GM18505 (cell line): ENCODE measurements around the gene STK40.

Experiments
- ATAC-seq: cut with Tn5 transposase; IDR thresholded peaks from one replicate; pipeline ENCODE4 v1.9.1; 2021; ENCODE audit not compliant: unreplicated experiment
- POLR2A ChIP-seq: IDR thresholded peaks from 4 replicates; pipeline ENCODE4 v1.6.1; 2011; ENCODE audit warnings: borderline replicate concordance; ENCODE audit not compliant: insufficient read depth, insufficient read length; ENCODE audit errors: extremely low read depth

Gene STK40, protein sequence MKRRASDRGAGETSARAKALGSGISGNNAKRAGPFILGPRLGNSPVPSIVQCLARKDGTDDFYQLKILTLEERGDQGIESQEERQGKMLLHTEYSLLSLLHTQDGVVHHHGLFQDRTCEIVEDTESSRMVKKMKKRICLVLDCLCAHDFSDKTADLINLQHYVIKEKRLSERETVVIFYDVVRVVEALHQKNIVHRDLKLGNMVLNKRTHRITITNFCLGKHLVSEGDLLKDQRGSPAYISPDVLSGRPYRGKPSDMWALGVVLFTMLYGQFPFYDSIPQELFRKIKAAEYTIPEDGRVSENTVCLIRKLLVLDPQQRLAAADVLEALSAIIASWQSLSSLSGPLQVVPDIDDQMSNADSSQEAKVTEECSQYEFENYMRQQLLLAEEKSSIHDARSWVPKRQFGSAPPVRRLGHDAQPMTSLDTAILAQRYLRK

DNA sequence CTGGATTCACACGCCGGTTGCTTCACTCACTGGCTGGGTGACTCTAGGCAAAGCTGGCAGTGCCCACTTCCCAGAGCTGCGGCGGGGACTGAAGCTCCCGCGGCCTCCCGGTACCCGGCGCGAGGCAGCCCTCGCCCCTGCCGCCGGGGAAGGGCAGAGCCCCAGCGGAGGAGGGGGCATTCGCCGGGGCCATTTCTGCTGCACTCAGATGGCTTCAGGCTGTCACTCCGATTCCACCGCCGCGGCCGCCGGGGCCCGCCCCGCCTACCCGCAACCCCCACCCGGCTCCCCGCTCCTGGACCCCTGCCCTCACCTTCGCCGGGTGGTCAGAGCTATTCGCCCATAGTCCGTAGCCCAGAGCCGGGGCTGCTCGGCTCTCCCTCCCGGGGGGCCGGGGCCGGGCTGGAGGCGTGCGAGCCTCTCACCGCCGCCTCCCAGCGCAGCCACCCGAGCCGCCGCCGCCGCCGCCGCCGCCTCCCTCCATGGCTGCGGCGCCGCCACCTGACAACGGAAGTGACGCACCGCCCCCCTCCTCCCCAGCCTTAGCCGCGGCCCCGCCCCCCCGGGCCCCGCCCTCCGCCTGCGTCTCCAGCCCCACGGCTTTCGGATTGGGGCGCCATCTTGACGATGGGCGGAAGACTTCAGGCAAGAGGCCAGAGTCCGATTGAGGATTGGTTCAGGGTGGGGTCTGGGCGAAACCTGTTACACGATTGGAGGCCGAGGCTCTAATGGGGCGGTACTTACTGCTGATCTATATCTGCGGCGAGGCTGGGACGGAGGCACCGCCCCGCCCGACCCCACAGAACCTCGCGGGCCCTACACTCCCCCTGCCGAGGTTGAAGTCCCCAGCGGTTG, at the start of gene STK40:
STK40 (minus strand) TSS at position 515 of the 855 bp plus-strand sequence. CDS start 24,592 bp downstream, outside the sequence.
- TF ChIP-seq POLR2A, result peak; percentile 27
- ATAC-seq, result peak; percentile 77

GRCh38 chr1:36433102-36433501, 47.4 kb upstream of the STK40 start:
- TF ChIP-seq POLR2A, result no peak
- no peak for ATAC-seq

DNA sequence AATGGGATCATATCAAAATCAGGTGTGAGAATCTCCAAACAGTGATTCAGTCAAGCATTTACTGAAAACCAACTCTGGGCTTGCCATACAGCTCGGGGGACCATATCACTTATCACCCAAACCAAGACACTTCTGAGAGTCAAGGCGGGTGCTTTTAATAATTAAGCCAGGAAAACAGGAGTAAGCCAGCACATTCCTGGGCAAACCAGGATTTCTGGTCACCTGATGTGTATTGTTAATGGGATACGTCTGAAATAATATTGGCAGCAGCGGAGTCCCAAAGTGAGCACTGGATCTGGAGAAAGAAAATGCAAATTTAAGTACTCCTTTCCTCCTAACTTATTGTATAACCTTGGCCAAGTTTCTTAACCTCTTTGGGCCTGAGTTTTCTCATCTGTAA, 46.9 kb upstream of the STK40 start:
- no peak for ATAC-seq
- TF ChIP-seq POLR2A, result no peak

GRCh38 chr1:36425791-36426190, 40.1 kb upstream of the STK40 start:
- no peak for ATAC-seq

GRCh38 chr1:36421649-36422048, 35.9 kb upstream of the STK40 start:
- ATAC-seq, result no peak
- TF ChIP-seq POLR2A, result no peak

More at GRCh38 chr1:36425791-36426190, 40.1 kb upstream of the STK40 start:
- TF ChIP-seq POLR2A, result no peak

- ATAC-seq, result peak; percentile 64
- TF ChIP-seq POLR2A, result no peak
Measured at GRCh38 chr1:36420836-36421317, 35.2 kb upstream of the STK40 start.

DNA sequence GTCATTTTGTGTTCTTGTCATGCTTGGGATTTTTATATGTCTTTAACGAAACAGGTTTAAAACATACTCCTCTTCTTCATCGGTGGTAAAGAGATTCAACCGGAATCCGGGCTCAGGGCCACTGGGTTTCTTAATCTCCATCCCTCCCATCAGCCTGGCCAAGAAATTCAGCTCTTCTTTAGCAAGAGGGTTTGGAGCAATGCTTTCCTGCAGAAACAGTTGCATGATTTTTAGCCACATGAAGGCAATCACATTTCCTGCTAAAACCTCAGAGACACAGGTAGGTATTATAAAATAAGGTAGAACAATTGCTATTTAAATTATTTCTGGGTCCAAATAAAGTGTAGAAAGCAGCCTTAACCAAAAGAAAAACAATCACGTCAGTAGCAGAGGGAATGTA, 34.7 kb upstream of the STK40 start:
- no peak for ATAC-seq
- TF ChIP-seq POLR2A, result no peak

GRCh38 chr1:36419569-36419968, 33.8 kb upstream of the STK40 start:
- no peak for TF ChIP-seq POLR2A
- ATAC-seq, result no peak

DNA sequence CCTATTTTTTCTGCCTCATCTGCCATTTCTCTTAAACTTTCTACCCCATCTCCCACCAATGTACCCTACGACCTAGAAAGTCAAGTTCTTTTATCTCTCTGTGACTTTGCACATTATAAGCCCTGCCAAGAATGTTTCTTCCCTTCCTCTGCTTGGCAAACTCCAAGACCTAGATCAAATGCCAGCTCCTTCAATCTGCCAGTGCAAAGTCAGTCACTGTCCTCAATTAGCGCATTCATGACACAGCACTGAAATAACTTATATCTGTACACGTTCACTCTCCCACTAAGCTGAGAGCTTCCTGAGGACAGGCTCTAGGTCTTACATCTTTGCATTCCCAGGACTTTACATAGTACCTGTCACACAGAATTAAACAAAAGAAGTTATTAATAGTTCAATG, 33.4 kb upstream of the STK40 start:
- ATAC-seq, result no peak
- no peak for TF ChIP-seq POLR2A

DNA sequence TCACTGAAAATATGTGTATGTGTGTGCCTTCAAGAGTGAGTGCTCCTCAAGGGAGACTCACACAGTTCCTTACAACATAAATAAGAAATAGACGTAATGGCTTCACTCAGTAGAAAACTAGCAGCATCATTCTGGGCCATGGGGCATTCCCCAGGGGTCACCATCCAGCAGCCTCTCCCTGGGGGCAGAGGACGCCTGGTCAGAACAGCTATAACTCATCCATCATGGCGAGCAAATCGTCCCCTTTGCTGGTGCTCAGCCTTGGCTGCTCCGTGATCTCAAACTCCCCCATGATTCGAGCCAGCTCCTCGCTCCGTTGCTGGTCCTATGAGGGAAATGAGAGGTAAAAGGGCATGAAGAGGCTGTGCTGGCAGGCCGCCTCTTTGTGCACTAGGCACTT, 32.2 kb upstream of the STK40 start:
- no peak for TF ChIP-seq POLR2A
- ATAC-seq, result no peak

DNA sequence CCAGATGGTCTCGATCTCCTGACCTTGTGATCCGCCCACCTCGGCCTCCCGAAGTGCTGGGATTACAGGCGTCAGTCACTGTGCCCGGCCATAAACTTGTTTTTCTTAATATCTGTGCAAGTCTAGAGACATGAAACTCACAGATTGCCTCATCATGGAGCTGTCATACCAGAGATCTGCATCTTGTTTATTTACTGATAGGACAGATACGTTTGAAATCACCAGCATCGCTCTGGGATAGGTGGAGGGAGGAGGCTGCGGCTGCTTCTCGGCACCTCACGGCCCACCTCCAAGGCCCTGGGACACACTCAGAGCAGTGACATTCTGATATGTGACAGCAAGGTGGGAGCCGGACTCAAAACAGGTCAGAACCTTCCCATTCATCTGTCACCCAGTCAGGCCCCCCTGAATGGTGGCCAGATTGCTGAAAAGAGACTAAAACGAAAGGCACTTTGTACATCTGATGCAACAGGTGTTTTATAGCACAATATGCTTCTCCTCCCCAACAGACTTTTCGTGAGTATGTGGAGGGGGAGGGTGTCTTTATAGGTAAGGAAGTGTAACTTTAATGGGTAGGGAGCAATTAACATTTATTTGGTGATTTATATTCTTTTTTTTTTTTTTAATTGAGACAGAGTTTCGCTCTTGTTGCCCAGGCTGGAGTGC, 30.1 kb upstream of the STK40 start:
- no peak for ATAC-seq
- TF ChIP-seq POLR2A, result no peak

GRCh38 chr1:36414384-36414783, 28.7 kb upstream of the STK40 start:
- no peak for ATAC-seq
- TF ChIP-seq POLR2A, result no peak
